GM06990 (cell line): ENCODE measurements around the gene ST6GALNAC3.

ENCODE experiments used
- DNase-seq: peaks from one replicate; pipeline ENCODE4 v3.0.0-alpha.2; 2011; ENCODE audit not compliant: insufficient read length; ENCODE audit errors: extremely low read depth
- H3K27me3 ChIP-seq: replicated peaks from 2 replicates; pipeline ENCODE4 v1.6.0; 2011; ENCODE audit warnings: low read length; ENCODE audit not compliant: control insufficient read depth, insufficient read depth
- H3K36me3 ChIP-seq: 2 replicates; pipeline ENCODE4 v1.5.1; 2011; ENCODE audit warnings: low read length; ENCODE audit not compliant: control insufficient read depth, insufficient read depth
- H3K4me3 ChIP-seq: replicated peaks from 2 replicates; pipeline ENCODE4 v1.5.1; 2011; ENCODE audit warnings: low read depth, mild to moderate bottlenecking, control low read depth, low read length
- TF ChIP-seq, protein P1 (sequence below): IDR thresholded peaks from 2 replicates; pipeline ENCODE4 v1.5.1; 2011; ENCODE audit warnings: low read length, control low read depth, mild to moderate bottlenecking, inconsistent platforms; ENCODE audit not compliant: insufficient read depth, poor library complexity, severe bottlenecking

Gene ST6GALNAC3

DNA sequence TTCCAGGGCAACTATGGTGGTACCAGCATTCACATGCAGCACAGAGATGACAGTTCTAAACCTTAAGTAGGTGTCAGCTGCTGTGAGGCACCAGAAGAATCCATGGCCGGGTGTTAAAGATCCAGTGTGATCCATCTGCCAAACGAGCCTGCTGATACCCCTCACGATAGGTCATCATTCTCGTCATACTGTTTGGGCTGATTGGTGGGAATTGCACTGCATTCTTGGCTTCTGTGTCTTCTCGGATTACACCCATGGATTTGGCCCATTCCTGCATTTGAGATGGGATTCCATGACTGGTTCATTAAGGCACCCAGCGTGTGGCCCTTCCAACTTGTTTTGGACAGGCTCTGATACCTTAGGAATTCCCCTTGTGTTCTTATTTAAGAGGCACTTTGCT is 55.2 kb downstream of the ST6GALNAC3 start:
- DNase-seq: no peak
- no peak overlapping the region for H3K4me3 ChIP-seq
- H3K27me3 ChIP-seq: peaks cover 1% of the 10 kb centered on the region; the same call in 1 of the 2 replicates
- TF ChIP-seq, protein P1, sequence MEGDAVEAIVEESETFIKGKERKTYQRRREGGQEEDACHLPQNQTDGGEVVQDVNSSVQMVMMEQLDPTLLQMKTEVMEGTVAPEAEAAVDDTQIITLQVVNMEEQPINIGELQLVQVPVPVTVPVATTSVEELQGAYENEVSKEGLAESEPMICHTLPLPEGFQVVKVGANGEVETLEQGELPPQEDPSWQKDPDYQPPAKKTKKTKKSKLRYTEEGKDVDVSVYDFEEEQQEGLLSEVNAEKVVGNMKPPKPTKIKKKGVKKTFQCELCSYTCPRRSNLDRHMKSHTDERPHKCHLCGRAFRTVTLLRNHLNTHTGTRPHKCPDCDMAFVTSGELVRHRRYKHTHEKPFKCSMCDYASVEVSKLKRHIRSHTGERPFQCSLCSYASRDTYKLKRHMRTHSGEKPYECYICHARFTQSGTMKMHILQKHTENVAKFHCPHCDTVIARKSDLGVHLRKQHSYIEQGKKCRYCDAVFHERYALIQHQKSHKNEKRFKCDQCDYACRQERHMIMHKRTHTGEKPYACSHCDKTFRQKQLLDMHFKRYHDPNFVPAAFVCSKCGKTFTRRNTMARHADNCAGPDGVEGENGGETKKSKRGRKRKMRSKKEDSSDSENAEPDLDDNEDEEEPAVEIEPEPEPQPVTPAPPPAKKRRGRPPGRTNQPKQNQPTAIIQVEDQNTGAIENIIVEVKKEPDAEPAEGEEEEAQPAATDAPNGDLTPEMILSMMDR: no peak
- H3K36me3 ChIP-seq: no peaks in the 10 kb centered on the region

DNA sequence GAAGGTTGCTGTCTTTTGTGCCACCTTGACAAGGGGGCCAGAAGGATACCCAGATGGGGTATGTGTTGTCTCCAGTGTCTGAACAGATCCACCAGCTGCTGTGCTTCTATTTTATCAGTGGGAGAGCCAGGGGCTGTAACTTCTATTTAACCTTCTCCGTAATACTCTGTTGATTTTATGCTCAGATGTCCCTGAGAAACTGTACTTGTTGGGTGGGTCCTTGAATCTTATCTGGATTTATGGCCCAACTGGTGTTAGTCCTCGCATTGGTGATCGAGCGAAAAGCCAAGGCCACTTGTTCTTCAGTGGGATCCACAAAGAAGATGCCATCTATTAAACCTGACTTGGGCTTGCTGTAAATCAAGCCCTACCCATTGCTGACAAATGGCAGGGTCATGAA is 56.4 kb downstream of the ST6GALNAC3 start:
- peaks cover 1% of the 10 kb centered on the region; the same call in 1 of the 2 replicates for H3K27me3 ChIP-seq

DNA sequence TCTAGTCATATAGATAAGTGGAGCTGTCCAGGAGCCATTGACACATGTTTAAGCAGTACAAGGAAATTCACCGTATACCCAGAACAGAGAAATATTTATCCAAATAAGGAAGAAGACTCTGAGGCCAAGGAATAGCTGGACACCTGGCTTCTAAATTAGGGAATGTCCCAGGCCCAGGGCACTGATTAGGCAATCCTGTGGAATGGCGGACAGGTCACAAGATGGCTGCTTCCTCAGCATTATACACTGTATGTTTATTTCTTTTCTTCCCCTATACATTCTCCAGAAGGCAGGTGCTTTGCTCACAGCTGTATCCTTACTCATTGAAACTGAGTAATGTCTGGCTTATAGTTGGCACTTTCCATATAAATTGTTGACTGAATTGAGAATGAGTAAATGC is 59.4 kb downstream of the ST6GALNAC3 start:
- DNase-seq: no peak
- Histone ChIP-seq H3K4me3 (no peak overlapping the region), H3K36me3 (no peaks in the 10 kb centered on the region), H3K27me3 (peaks cover 1% of the 10 kb centered on the region; the same call in 1 of the 2 replicates)
- TF ChIP-seq, protein P1: no peak

More for the DNA sequence above, 56.4 kb downstream of the ST6GALNAC3 start:
- H3K4me3 ChIP-seq: no peak overlapping the region
- no peak for DNase-seq
- H3K36me3 ChIP-seq: no peaks in the 10 kb centered on the region
- TF ChIP-seq, protein P1: no peak

DNA sequence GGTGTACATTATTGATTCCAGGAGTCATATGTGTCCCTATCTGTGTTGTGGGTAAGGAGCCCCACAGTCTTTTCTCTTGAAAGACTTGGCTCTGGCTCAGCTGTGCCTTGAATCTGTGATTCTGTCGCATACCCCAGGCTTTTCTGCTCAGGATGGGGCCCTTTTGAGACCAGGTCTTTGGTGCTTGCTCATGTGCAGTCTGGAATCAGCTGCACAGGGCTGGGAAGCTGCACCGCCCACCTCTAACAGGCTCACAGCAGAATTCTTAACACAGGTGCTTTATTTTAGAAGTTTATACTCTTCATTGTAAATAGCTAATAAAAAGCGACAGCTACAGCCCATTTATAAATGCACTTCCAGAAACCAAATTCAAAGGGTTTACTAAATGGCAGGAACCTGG is 61.3 kb downstream of the ST6GALNAC3 start:
- DNase-seq: no peak
- H3K36me3 ChIP-seq: no peaks in the 10 kb centered on the region
- H3K4me3 ChIP-seq: no peak overlapping the region
- TF ChIP-seq, protein P1: no peak
- H3K27me3 ChIP-seq: no peaks in the 10 kb centered on the region

DNA sequence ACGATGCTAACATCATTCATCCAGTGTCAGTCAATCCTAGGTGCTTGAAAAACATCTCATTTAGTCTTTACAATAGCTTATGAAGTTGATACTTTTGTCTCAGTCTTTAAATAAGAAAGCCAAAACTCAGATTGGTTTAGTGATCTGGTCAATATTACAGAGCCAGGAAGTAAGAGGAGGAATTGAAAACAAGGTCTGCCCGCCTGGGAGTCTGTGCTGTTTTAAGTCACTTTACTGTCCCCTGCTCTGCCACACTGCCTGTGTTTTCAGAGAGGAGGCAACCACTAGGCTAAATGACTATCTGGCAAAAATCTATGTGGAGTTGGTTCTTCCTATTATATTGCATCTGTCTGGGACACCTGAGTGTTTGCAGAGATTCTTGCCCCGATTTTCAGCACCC is 62.3 kb downstream of the ST6GALNAC3 start:
- DNase-seq: peak; percentile 7
- H3K4me3 ChIP-seq: no peak overlapping the region
- no peaks in the 10 kb centered on the region for H3K27me3 ChIP-seq
- TF ChIP-seq, protein P1: no peak
- H3K36me3 ChIP-seq: no peaks in the 10 kb centered on the region

DNA sequence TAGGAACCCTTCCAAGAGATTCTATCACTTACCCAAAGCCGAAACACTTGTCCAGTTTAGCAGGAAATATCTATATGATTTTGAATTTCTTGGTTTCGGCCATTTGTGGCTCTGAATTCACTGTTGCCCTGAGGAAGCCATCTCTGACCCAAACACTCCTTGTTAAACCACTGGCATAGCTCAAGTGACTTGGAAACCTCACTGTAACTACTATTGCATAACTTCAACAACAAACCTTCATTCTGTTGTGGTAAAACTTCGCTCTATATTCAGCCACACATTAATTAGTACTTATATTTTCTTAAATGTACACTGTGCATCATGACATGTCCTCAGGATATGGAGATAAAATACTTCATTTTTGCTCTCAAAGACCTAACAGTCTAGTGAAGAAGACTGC is 63.2 kb downstream of the ST6GALNAC3 start:
- Histone ChIP-seq H3K36me3 (no peaks in the 10 kb centered on the region), H3K27me3 (no peaks in the 10 kb centered on the region), H3K4me3 (no peak overlapping the region)
- TF ChIP-seq, protein P1: no peak
- DNase-seq: no peak
